Thyroid gland (tissue), 4 donors: ENCODE data around the gene RTP5.

Source experiments
- CTCF ChIP-seq, 6 experiments: fragments of 200-600 bp in 3 of 6; fragments of 450-650 bp in 3 of 6; sonication (generic) in 3 of 6; IDR thresholded peaks; one replicate each; pipeline ENCODE4 v1.5.1; 2016 to 2019; ENCODE audit warnings: antibody characterized with exemption in 6 of 6, mild to moderate bottlenecking in 2 of 6, inconsistent platforms in 1 of 6, moderate library complexity in 1 of 6
- POLR2A ChIP-seq, 2 donors: fragments of 450-650 bp; IDR thresholded peaks; one replicate each; pipeline ENCODE4 v1.6.1; 2017; ENCODE audit warnings: antibody characterized with exemption in 2 of 2, mild to moderate bottlenecking in 2 of 2, moderate library complexity in 1 of 2

GRCh38 chr2:241885946-241886643, 16.6 kb downstream of the RTP5 start:
- TF ChIP-seq POLR2A (IDR thresholded peaks at IDR 0.05) (no peak), CTCF (IDR thresholded peaks at IDR 0.05) (no peak)
